ENCODE measurements around the gene PSAT1.

PSAT1 gene

DNA sequence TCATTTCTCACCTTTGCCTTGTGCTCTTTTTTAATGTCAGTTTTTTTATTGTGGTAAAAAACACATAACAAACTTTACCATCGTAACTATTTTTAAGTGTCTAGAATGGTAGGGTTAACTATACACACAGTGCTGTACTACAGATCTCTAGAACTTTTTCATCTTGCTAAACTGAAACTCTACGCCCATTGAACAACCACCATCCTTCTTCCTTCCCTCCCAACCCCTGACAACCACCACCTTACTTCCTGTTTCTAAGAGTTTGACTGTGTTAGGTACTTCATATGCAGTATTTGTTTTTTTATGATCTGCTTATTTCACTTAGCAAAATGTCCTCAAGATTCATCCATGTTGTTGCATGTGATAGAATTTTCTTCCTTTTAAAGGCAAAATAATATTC is 54.9 kb downstream of the PSAT1 start:
- TF ChIP-seq, protein P1, sequence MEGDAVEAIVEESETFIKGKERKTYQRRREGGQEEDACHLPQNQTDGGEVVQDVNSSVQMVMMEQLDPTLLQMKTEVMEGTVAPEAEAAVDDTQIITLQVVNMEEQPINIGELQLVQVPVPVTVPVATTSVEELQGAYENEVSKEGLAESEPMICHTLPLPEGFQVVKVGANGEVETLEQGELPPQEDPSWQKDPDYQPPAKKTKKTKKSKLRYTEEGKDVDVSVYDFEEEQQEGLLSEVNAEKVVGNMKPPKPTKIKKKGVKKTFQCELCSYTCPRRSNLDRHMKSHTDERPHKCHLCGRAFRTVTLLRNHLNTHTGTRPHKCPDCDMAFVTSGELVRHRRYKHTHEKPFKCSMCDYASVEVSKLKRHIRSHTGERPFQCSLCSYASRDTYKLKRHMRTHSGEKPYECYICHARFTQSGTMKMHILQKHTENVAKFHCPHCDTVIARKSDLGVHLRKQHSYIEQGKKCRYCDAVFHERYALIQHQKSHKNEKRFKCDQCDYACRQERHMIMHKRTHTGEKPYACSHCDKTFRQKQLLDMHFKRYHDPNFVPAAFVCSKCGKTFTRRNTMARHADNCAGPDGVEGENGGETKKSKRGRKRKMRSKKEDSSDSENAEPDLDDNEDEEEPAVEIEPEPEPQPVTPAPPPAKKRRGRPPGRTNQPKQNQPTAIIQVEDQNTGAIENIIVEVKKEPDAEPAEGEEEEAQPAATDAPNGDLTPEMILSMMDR (IDR thresholded peaks at IDR 0.05; ENCODE audit: low read depth, low read length, missing control alignments) = no peak
- no peak overlapping the region for H3K4me3 ChIP-seq (ENCODE audit: low read depth, low read length)
- DNase-seq (ENCODE audit: low read depth) = no peak

DNA sequence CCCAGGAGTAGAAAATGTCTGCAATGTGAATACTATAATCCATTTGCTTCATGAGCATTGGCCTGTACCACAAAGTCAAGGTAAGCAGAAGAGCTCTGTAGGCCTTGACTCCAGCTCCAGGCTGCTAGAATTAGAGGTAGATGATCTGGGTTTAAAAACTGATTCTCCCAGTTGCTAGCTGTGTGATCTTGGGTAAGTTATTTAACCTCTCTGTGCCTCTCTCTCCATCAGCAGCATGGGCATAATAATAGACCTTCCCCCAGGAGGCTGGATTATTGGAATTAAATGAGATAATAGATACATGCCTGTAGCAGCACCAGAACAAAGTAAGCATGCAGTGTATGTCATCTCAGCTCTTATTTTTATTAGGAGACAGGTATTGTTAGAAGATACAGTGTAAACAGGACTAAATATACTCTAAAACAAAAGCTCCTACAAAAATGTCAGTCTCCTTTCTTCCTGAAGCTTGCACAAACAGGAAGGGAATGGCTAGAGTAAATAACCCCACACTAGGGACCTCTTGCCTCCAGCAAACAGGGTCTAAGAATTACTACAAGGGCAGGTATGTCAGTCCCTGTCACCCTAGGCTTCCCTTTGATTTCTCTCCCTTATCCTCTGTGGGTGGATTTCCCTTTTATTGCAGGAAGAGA is 57.5 kb downstream of the PSAT1 start:
- DNase-seq (ENCODE audit: low read depth) = no peak
- TF ChIP-seq, protein P1 (IDR thresholded peaks at IDR 0.05; ENCODE audit: low read depth, low read length, missing control alignments) = no peak
- no peak overlapping the region for H3K4me3 ChIP-seq (ENCODE audit: low read depth, low read length)

DNA sequence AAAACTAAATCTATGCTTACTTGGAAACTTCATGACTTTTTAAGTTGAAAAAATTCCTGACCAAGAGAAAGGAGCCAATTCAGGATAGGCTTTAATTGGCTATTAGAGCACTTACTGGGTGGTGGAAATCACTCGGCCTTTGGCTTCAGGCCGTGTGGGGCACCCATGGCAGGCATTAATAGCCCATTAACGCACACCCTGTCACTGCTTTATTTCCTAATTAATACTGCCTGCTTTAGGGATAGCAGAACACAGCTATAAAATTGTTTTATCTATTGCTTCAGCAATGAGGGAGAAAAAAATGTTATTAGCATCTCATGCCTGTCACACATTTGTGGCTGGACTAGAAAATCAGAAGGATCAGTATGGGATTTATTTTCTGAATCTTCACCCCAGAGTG is 58.1 kb downstream of the PSAT1 start:
- H3K4me3 ChIP-seq (ENCODE audit: low read depth, low read length) = no peak overlapping the region
- TF ChIP-seq, protein P1 (IDR thresholded peaks at IDR 0.05; ENCODE audit: low read depth, low read length, missing control alignments) = no peak
- no peak for DNase-seq (ENCODE audit: low read depth)

DNA sequence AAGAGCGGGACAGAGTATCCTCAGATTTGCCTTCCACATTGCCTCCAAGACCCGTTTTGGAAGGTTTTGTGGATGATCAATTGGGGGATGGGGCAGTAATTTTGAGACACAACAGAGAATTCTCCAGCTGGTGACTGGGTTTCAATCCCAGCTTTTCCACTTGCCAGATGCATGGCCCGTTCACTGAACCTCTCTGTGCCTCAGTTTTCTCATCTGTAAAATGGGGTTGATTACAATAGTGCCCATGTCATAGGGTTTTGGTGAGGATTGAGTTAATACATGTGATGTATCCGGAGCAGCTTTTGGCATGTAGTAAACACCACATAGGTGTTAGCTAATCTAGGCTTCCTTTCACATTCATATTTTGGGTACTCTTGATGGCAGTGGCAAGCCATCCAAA is 59.7 kb downstream of the PSAT1 start:
- H3K4me3 ChIP-seq (ENCODE audit: low read depth, low read length) = no peak overlapping the region
- no peak for DNase-seq (ENCODE audit: low read depth)
- TF ChIP-seq, protein P1 (IDR thresholded peaks at IDR 0.05; ENCODE audit: low read depth, low read length, missing control alignments) = no peak

DNA sequence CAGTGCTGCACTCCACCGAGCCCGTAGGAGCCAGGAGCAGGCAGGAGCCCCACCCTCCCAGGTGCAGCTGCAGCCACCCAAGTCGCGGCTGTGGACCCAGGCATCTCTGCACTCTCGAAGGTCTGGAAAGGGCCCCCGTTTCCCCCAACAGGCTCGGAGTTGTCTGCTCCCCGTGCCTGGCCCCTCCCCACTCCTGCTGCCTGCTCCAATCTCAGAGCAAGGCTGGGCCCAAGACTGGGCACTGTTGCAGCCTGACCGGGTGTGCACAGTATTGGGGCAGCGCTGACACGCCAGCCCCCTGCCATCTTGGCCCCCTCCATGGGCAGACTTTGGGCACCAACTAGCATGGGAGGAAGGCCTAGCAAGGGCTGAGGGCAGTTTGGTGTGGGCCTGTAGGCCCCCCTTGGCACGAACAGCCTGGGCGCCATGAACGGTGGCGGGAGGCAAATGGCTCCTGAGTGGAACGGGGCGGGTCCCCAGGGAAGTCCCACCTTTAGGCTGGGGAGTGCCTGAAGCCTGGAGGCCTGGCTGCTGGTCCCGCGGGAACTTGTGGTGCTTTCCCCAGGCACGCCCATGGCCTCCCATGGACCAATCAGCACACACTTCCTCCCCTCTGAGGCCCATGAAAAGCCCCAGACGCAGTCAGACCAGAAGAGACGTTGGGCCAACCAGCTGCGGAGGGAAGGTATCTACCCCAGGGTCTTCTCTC is 60.4 kb downstream of the PSAT1 start:
- H3K4me3 ChIP-seq (ENCODE audit: low read depth, low read length) = no peak overlapping the region
- peak; percentile 10 for DNase-seq (ENCODE audit: low read depth)

DNA sequence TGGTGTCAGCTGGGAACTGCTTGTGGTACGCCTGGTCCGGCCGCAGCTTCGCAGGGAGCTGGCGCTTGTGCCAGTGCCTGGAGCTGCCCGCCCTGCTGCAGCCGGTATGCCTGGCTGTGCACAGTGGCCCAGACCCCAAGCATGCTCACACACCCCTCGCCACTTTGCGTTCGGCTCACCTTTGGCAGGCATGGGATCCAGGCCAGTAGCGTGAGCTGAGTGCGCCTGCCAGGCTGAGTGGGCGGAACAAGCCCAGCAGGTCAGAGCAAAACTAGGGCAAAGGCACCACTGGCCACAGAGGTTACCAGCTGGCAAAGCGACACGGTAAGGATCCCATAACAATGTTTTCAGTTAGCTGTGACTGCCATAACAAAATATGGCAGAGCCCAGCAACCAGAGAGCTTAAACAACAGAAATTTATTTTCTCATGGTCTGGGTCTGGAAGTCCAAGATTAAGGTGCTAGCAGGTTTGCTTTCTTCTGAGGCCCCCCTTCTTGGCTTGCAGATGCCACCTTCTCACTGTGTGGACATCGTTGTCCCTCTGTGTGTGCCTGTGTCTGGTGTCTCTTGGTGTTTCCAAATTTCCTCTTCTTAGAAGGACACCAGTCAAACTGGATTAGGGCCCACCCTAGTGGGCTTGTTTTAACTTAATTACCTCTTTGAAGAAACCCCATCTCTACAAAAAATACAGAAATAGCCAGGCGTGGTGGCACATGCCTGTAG is 61.6 kb downstream of the PSAT1 start:
- H3K4me3 ChIP-seq (ENCODE audit: low read depth, low read length) = no peak overlapping the region
- TF ChIP-seq, protein P1 (IDR thresholded peaks at IDR 0.05; ENCODE audit: low read depth, low read length, missing control alignments) = no peak
- no peak for DNase-seq (ENCODE audit: low read depth)

More for the DNA sequence above, 60.4 kb downstream of the PSAT1 start:
- TF ChIP-seq, protein P1 (IDR thresholded peaks at IDR 0.05; ENCODE audit: low read depth, low read length, missing control alignments) = no peak
